ELF-1 (cell line): ENCODE measurements around the gene NR1I3.
"Not testable (repeated sequence)": the region's sequence is repeated elsewhere in the genome, so short reads cannot be mapped to it uniquely, and the experiment has no call there.

Source experiments
- DNase-seq: peaks from one replicate; pipeline ENCODE4 v3.0.0-alpha.2; 2016; ENCODE audit warnings: low read depth, low spot score

NR1I3 gene, protein sequence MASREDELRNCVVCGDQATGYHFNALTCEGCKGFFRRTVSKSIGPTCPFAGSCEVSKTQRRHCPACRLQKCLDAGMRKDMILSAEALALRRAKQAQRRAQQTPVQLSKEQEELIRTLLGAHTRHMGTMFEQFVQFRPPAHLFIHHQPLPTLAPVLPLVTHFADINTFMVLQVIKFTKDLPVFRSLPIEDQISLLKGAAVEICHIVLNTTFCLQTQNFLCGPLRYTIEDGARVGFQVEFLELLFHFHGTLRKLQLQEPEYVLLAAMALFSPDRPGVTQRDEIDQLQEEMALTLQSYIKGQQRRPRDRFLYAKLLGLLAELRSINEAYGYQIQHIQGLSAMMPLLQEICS

DNA sequence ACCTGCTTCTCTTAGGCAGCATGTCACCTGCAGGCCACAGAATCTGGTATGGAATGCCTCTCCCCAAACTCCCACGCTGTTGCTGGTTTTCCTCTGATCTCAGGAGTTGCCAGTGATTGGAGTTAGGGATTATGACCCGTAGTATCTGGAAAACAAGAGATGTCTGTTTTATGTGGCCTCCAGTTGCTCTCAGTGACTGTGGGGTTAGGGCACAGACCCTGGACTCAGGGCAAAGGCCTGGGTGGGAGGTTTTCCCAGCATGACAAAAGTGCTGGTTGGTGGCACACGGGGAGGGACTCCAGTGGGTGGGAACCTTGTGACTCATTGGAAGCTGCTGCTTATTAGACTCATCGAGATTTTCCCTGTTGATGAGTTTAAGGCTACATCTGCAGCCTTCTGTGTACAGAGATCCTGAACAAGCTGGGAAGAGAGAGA lies at the start of gene NR1I3:
TSS of gene NR1I3 (minus strand) at position 165 of the 435 bp plus-strand sequence. CDS start 1,638 bp downstream, outside the sequence.
- DNase-seq: no peak

DNA sequence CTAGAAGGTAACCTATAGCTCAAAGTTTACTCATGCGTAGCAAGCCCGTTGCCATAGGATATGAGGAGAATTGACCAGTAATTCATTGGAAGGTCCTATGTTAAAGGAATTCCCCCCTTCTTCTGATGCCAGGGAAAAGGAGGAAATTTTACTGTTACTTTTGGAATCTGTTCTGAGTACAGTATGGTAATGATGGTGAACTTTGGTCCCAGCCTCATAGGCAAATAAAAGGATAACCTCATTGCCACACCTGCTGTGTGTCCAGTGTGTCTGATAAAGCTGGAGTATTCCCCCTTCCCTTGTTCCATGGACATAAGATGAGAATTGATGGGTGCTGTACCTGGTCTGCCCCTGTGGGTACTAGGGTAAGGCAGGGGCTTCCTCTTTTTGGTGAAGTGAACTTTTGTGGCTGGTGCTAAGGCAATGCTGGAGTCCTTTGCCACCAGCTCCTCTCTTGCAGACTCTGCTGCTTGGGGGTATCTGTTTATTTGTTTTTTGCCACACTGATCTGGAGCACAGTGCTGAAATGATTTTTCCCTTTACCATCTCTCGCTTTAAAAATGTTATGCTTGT lies 49.6 kb upstream of the NR1I3 start:
- no peak for DNase-seq

DNA sequence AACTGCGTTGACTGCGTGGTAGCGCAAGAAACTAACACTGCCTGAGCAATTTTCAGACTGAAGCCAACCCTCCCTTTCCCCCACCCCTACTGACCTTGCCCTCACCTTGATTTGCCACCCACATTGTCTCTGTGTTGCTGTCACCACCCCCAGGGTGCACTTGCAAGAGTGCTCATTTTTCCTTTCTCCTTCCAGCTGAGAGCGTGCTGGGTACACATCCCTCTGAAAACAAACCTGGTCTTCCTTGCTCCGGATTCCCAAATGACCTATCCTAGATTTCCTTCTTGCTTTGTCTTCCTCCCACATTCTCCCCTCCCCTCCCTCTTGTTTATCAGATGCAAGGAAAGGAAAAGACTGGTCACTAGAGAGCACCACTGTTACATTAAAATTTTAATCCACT lies 47.5 kb upstream of the NR1I3 start:
- DNase-seq: peak; percentile 12

DNA sequence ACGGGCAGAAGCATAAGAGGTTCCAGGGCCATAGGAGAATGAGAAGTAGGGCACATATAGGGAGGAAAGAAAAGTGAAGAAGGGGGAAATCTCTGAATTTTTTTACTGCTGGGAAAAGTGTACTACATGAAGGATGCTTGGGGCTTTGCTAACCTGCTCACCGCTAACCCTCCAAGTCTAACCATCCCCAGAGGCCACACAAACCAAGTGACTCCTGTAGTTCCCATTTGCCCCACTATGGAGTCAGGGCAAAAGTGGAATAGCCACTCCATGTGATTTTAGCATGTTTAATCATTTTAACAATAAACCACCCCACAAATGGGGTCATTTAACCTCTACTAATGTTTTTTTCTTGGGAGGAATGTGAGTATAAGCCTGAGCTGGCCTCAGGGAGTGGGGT lies 47.1 kb upstream of the NR1I3 start:
- DNase-seq: no peak

DNA sequence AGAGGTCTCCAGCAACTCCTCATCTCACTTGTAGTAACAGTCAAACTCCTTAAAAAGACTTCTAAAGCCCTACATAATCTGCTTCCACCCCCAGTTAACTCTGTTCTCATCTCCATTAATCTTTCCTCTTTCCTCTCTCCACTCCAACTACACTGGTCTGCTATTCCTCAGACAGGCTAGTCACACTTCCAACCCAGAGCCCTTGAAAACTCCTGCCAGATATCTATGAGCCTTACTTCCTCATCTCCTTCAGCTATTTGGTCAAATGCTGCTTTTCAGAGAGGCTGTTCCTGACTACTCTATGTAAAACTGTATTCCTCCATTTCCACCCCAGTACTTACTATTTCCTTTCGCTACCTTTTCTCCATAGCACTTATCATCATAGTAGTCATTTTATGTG lies 45.0 kb upstream of the NR1I3 start:
- no peak for DNase-seq

DNA sequence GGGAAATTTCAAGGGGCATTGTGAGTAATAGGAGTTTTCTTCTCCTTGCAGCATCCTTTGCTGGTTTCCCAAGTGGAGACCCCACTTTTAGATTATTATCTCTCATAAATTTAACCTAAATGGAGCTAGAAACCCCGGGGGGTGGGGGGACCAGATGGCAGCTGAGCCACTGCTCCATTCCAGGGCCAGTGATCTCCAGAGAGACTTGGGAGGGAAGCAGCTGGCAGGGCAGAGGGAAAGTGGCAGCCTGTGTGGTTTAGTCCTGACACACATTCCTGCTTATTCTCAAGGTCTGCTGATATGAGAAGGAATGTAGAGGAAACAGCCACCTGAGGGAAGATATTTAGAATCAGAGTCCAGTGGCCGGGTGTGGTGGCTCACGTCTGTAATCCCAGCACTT lies 36.9 kb upstream of the NR1I3 start:
- no peak for DNase-seq

DNA sequence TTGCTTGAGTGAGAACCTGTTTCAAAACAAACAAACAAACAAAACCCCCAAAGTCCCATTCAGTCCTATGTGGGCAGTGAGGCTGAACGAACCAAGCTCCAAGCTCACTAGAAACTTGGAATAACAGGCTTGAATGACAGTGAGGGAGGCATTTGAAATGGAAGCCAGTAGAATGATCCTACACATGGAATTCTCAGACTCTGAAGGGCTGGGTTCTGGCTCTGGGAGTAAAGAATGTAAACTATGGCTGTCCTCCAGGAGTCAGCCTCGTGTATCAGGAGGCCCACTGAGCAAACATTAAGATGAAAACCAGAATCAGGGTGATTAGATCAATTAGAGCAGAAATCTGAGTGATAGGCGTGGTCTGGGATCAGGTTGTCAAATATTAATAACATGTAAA lies 35.4 kb upstream of the NR1I3 start:
- DNase-seq: no peak

DNA sequence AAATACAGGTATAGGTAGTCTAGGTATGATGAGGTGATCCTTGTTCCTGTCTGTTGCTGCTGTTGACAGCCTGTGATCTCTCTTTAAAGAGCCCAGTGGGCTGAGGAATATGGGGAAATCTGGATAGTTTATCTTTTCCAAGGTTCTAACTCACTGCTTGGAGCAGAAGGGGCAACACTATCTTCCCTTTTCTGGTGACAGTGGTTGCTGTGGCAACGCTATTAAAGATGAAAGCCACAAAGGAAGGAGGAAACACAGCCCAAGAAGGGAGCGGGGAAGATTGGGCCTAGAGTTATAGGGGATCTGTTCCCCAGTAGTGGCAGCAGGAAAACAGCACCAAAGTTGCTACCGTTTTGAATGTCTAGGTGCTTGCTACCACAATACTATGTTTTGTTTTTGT lies 29.3 kb upstream of the NR1I3 start:
- DNase-seq: no peak

DNA sequence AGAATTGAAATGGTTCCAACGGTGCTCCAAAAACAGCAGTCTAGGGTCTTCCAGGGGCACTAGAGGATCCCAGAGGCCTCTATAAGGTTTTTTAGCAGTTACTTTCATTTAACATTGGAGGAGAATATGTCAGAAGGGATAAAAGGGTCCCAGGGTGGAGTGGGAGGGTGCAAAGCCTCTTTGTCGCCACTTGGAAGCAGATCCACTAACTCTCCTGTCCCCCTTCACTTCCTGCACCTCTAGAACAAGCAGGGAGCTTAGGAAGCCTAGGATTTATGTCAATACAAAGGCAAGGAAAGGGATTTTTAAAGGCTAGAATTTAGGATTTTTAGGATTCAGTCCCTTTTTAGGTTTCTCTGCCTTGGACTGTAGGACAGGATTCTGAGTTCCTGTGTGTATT lies 28.8 kb upstream of the NR1I3 start:
- DNase-seq: no peak

DNA sequence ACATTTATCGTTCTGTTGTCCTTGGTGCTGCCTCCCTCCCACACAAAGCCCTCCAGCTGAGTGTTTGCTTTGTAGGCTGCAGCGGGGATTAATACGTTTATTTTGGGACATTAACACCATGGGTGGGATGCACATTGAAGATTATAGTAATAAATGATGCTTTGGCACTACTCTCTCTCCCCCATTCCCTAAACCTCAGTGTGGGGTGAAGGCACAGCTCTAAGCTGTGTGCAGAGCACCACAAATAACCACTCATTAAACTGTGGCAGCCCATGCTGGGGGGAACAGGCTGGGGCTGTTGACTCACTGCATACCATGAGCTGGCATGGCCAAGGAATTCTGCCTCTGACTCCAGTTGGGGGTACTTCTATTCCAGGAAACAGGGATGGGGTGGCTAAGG lies 28.2 kb upstream of the NR1I3 start:
- no peak for DNase-seq

DNA sequence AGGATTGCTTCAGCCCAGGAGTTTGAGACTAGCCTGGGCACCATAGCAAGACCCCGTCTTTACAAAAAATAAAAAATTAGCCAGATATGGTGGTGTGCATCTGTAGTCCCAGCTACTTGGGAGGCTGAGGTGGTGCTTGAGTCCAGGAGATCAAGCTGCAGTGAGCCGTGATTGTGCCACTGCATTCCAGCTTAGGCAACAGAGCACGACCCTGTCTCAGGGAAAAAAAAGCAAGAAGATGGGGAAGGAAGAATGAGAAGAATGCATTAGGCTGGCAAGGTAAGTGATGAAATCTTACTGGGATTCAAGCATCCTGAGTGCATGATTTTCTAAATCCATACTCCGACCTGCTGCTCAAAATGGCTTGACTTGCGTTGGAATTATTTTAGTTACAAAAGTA lies 27.3 kb upstream of the NR1I3 start:
- no peak for DNase-seq

DNA sequence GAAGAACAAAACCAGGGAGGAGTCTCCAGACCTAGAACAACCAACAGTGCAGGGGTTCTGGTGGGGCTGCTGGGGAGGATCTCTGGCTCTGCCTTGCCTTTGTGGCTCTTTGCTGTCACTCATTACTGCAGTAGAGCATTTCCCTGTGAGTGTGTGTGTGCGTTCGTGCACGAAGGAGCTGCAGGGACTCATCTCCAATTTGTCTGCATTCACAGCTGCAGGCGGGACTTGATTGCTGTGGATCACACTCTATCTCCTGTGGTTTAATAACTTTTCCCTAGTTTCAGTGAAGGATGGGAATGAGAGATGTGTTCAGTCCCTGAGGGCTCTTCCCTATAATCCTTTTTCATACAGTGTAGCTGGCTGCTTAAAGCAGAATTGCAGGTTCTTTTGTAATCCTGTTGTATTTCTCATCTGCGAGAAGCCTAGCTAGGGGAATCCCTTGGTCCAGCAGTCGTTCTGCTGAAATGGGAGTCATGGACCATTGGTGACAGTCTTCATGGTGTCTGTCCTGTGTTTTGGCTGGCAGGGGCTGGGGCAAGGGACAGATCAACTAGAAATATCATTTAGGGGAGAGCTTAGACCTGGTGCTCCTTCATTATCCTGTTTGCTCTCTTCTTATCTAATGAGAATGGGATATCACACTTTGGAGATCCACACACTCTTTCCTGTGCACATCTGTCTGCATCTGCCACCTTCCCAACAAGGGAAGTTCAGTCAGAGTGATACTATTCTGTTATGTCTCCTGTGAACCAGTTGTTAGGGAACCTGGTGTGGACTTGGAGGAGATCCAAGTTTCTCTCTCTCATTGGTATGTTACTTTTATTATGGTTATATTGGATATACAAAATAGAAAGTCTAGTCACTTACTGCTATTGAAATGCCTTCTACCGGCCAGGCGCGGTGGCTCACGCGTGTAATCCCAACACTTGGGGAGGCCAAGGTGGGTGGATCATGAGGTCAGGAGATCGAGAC lies 23.5 kb upstream of the NR1I3 start:
- DNase-seq: no peak

DNA sequence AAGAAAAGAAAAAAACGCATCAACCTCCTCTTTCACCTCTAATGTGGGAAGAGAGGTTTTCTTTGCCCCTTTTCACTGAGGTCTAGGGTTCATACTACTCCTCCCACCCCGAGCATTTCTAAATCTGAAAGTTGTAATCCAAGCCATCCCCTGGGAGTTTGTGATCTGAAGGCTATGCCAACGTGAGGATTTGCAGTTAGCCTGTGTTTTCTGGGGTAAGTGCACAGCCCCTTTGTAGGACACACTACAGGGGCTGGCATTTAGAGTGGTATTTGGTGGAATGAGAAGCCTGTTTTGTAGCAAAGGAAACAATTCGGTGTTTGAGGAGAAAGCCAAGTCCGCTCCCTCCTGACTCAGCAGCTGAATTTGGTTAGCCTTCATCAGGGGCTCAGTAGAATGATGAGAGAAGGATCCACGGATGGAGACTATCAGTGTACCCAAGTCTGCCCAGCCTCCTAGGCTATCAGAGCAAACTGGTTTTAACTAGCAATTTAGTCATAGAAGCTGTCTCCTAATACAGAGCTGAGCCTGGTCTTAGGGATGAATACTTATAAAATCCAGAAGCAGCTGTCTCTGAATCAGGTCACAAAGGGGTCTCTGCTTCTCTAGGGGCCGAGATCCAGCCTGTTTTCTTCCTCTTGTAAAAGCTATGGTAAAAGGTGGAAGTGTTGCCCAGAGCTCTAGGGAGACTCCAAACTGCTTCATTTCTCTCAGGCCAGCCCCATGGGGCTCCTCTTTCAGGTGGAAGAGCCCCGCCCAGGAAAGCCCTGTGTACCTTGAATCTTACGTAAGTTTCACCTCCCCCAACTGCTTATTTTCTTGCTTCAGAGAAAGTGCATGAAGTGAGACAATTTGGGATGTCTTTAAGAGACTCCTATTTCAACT lies 22.6 kb upstream of the NR1I3 start:
- DNase-seq: no peak

DNA sequence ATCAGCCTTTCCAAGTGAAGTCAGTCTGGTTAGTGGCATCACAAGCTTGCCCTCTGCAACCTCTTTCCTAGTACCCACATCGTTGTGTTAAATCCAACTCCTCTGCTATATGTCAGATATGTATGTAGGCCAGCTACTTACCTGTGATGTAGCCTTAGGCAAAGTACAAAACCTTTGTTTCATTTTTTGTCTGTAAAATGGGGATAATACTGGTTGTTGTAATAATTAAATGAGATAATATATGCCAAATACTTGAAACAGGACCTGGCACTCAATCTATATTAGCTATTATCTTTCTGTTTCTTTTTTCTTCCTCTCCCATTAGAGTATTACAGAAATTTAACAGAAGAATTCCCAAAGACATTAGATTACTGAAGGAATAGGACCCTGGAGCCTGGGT lies 21.8 kb upstream of the NR1I3 start:
- DNase-seq: no peak

DNA sequence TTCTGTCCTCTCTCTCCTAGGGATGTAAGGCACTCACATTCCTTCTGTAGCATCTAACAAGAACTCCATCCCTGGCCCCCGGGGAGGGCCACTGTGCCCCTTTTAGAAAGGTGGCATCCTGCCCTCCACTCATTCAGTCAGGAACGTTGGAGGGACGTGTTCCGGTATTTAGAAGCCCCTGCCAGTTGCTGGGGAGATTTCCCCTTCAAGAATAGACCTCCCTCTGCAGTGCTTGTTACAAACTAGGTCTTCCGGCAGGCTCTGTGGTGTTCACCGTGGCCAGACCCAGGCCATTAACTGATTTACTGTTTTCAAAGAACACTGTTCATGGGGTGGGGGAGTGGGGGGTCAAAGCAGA lies 21.3 kb upstream of the NR1I3 start:
- no peak for DNase-seq

DNA sequence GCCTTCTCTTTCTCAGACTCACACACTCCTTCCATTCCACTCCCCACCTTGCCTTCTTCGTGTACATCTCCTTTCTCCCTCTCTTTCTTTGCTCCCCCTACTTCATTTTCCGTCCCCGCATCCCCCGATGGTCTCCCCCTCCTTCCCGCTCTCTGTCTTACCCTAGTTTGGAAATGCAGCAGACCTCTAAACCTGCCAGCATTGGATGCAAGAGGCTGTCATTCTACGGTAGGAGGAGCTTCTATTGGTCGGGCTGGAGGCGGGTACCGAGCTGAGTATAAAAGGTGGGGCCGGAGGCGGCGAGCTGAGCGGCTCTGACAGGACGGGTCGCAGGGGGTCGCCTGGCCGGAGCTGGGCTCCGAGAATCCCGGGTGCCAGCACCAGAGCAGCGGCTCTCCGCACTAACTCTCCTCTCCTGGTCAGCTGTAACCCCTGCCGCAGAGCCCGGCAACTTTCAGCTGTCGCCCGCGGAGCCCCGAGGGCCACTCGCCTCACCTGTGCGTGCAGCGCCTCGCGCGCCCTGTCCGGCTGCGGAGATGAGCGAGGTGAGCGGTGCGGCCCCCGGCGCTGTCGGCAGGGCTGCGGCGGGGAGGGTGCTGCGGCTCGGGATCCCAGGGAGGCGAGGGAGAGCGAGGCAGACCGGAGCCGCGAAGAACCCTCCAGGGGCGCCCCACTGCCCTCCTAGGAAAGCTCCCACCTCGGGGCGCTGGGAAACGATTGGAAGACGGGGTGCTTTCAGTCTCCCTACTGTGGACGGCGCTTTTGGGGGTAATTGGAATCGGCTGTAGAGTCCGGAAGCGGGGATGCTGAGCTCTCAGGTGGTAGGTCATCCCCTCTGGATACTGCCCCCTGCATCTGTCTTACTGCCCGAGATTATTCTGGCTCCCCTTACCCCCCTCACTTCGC lies 20.7 kb upstream of the NR1I3 start, which contains the start of gene PCP4L1:
TSS of gene PCP4L1 (plus strand) at position 307 of the 906 bp plus-strand sequence. CDS start at position 537, 230 bp downstream.
- peak; percentile 91 for DNase-seq

DNA sequence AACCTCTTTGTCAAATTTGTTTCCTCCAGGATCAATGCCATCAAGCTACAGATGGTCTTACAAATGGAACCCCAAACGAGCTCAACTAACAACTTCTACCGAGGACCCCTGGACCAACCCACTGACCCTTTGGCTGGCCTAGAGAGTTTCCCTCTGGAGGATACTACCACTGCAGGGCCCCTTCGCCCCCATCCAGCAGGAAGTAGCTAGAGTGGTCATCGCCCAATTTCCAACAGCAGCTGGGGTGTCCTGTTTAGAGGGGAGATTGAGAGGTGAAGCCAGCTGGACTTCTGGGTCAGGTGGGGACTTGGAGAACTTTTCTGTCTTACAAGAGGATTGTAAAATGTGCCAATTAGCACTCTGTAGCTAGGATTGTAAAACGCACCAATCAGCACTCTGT lies 19.1 kb upstream of the NR1I3 start:
- DNase-seq: not testable (repeated sequence)

DNA sequence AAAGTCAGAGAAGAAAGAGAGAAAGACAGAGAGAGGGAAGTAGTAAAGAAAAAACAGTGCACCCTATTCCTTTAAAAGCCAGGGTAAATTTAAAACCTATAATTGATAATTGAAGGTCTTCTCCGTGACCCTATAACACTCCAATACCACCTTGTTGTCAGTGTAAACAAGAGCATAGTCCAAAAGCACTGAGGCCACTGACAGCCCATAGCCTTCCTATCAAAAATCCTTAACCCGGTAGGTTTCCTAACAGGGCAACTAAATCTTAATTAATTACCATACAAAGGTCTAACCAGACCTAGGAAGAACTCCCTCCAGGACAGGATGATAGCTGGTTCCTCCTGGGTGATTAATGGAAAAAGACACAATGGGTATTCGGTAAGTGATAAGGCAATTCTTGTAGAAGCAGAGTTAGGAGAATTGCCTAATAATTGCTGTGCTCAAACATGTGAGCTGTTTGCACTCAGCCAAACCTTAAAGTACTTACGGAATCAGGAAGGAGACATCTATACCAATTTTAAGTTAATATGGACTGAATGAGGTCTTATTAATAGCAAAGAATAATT lies 18.0 kb upstream of the NR1I3 start:
- DNase-seq: not testable (repeated sequence)

DNA sequence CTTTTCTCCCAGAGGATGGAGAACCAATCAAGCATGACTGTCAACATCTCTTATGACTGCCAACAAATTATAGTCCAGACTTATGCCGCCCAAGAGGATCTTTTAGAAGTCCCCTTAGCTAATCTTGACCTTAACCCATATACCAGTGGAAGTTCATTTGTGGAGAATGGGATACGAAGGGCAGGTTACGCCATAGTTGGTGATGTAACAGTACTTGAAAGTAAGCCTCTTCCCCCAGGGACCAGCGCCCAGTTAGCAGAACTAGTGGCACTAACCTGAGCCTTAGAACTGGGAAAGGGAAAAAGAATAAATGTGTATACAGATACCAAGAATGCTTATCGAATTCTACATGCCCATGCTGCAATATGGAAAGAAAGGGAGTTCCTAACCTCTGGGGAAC lies 17.3 kb upstream of the NR1I3 start:
- not testable (repeated sequence) for DNase-seq

DNA sequence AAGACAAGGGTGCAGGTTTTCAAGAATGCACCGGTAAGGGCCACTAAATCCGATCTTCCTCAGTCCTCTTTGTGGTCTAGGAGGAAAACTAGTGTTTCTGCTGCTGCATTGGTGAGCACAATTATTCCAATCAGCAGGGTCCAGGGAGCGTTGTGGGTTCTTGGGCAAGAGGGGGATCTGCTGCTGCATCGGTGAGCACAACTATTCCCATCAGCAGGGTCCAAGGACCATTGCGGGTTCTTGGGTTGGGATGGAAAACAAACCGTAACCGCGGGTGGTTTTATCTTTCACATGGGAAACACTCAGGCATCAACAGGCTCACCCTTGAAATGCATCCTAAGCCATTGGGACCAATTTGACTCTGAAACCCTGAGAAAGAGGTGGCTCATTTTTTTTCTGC lies 13.6 kb upstream of the NR1I3 start:
- no peak for DNase-seq
